Fibroblast of skin of right quadriceps (primary cell): ENCODE results near the gene RGS3.

Source experiments
- DNase-seq: peaks from one replicate; pipeline ENCODE4 v3.0.0-alpha.2; 2013

The RGS3 gene

DNA sequence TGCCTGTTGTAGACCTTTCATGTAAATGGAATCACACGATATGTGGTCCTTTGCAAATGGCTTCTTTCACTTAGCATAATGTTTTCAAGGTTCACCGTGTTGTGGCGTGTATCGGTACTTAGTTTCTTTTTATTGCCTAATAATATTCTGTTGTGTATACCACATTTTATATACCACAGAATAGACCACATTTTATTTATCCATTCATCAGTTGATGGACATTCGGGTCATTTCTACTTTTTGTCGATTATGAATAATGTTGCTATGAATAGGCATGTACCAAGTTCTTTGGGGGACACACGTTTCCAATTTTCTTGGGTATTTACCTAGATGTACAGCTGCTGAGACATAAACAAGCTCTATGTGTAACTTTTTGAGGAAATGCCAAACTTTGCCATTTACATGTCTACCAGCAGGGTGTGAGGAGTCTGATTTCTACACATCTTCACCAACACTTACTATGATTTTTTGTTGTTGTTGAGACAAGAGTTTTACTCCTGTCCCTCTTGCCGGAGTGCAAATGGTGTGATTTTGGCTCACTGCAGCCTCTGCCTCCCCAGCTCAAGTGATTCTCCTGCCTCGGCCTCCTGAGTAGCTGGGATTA, 144.7 kb downstream of the RGS3 start:
- no peak for DNase-seq

DNA sequence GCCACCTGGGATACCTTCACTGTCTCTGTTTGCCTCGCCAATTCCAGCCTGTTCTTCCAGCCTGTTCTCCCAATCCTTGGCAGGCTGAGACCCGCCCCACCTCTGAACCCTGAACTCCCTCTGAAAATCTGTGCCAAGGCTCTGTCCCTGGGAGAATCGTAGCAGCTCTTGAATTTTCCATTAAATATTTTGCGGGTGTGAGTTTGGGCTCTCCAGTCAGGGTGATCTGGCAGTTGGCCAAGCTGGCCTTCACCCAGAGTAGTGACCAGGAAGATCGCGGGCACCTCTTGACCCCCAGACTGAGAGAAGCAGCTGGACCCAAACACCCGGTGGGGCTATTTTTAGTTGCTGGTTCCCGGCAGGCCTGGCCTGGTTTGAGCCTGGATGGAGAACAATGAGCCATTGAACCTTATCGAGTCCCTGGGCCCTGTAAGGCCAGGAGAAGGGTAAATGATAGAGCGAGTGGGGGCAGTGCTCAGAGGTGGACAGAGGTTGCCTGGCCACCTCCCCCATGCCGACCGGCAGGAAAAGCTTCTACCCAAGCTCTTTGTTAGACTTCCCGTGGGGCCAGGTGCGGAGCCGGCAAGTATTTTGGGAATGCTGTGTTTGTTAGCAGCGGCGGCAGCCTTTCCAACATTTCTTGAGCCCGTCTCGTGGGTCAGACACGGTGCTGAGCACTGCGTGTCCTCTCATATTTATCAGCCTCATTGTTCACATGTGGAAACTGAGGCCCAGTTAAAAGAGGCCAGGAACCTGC, 146.2 kb downstream of the RGS3 start:
- DNase-seq, result no peak

DNA sequence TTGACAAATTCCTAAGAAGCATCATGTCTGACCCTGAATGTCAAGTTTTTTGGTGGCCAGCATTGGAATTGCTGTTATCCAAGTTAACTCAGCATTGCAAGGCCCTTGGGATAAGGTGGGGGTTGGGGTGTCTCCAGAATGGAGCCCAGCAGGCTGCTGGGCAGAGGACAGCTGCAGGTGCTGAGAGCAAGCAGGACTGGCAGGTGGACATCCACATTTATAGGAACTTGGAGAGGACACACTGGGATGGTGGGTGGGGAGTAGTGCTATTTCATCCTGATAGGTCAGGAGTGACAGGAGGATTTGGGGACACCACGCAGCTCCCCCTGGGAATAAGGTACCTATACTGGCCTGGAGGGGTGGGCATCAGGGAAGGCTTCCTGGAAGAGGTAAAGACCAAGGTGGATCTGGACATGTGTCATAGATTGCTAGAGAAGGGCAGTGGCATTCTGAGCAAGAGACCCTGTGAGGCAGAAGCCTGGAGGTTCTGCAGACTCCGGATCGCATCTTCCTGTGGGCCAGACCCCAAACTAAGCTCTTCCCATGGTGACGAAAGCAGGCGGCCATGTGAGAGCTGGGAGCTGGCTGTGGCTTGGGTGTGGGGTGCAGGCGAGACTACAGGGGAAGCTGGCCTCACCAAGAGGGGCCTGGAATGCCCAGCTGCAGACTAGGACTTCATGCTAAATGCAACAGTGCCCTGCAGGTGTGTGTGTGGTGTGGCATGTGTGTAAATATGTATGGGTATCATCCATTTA, 148.1 kb downstream of the RGS3 start:
- DNase-seq, result no peak

- no peak for DNase-seq
Observed at GRCh38 chr9:113612216-113612747, 148.8 kb downstream of the RGS3 start.

GRCh38 chr9:113612828-113613227, 149.3 kb downstream of the RGS3 start:
- no peak for DNase-seq

GRCh38 chr9:113613815-113614413, 150.4 kb downstream of the RGS3 start:
- no peak for DNase-seq

- peak; percentile 70 for DNase-seq
Observed at GRCh38 chr9:113614843-113615648, 151.5 kb downstream of the RGS3 start.

DNA sequence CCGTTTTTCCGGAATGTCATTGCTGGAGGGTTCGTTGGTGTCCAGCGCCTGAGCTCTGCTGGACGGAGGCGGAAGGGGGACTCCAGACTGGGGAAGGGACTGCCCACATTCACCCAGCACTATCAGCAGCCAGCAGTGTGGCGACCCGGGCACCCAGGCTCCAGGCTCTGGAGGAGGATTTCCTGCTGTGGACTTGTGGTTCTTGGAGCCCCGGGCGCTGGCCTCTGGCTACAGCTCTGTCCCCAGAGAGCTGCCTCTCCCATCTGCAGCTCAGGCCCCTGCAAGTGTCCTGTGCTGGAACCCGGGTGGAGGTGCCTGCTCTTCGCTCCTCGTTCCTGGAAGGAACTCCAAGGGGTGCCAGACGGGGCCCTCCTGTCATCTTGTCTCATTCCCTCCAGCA, 152.6 kb downstream of the RGS3 start:
- no peak for DNase-seq

DNA sequence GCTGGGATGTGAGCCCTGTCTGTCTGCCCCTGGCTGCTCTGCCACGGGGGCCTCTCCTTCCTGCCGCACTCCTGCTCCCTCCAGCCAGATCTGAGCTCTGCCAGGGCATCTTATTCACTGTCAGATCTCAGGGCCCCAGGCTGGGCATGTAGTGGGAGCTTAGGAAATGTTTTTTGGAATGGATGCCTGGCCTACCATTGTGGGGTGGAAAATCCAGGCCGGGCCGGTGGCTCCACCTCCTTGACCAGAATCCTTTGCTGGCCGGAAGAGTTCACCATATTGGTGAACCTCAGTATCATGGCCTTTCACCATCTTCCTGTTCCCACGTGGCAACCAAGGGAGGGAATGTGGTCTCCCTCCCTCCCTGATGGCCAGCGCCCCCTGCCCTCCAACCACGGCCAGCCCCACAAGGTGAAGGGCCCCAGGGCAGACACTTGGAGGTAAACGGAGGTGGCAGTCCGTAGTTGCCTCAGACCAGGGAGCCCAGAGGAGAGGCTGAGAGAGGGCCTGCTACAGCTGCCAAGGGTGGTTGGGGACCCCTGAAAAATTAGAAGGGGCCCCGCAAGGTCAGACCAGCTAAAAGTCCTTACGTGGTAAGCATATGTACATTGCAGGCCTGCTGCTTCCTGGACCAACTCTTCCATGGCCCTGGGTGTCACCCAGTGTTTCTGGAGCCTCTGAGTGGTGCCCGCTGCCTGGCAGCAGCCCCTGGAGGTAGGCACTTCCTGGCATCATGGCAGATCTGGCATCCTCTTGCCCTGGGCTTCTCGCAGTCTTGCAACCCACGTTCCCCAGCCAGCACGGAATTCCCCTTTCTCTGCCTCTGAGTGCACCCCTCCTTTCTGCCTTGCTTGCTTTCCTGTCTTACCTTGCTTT, 153.3 kb downstream of the RGS3 start:
- DNase-seq, result no peak

DNA sequence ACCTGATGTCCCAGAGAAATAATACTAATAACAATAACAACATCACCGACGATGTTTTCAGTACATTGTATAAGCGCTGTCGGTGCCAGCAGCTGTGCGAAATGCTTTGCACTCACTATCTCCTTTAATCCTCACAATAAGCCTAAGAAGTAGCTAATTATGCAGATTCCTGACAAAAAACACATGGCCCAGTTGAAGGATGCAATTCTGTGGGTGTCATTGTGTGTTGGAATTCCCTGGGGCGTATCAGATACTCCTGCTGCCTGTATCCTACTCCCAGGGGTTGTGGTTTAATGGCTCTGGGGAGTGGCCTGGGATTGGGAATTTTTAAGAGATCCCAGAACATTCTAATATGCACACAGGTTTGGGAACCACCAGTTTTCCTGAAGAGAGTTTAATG, 154.0 kb downstream of the RGS3 start:
- no peak for DNase-seq

GRCh38 chr9:113618836-113619490, 155.4 kb downstream of the RGS3 start:
- no peak for DNase-seq

- DNase-seq, result no peak
Observed at GRCh38 chr9:113619491-113620376, 156.2 kb downstream of the RGS3 start.

- peak; percentile 94 for DNase-seq
Observed at GRCh38 chr9:113620377-113621161, 157.0 kb downstream of the RGS3 start.

- DNase-seq, result peak; percentile 96
Observed at GRCh38 chr9:113621309-113621791, 157.8 kb downstream of the RGS3 start.

GRCh38 chr9:113621980-113622379, 158.5 kb downstream of the RGS3 start:
- no peak for DNase-seq

DNA sequence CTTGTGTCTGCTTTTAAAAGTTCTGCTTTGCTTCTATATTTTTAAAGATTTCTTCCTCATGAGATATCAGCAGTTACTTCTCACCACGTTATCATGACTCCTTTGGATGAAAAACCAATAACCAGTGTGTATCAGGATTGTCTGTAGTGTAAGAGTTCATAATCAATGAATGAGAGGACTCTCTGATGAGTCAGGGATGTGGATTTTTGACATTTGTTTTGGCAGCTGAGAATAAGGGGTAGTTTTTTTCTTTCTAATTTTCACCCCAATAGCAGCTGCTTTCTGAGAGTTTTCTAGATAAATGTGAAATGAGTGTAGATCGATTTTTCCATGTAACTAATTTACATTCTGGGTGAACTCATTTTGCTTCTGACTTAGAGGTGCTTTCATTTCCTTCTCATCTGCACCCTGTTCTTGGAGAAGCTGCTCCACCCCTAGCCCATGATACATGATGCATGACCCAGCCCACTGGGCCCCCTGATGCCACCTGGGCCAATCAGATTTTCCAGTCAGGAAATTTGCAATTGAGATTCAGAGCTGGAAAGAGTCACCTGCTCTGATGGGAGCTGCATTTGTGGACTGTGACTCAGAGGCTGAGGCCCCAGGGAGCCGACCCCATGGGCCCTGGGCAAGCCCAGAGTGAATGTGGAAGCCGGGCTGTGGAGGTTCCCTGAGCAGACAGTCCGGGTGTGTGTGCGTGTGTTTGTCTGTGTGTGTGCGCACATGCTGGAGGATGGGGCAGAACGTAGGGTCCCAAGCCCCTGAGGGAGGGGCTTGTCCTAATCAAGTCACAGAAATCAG, 159.3 kb downstream of the RGS3 start:
- peak; percentile 82 for DNase-seq

GRCh38 chr9:113623851-113624485, 160.4 kb downstream of the RGS3 start:
- no peak for DNase-seq
